GM21360 (cell line): Measurements from ENCODE around the gene CLIP4.

ENCODE experiments used
- ATAC-seq: cut with Tn5 transposase; IDR thresholded peaks from one replicate; pipeline ENCODE4 v1.9.1; 2021; ENCODE audit warnings: mild to moderate bottlenecking, moderate library complexity; ENCODE audit not compliant: unreplicated experiment

The CLIP4 gene

GRCh38 chr2:29130295-29130694 is 15.1 kb downstream of the CLIP4 start:
- ATAC-seq: peak; percentile 60

- no peak for ATAC-seq
Observed at GRCh38 chr2:29134933-29135332, 19.7 kb downstream of the CLIP4 start.

GRCh38 chr2:29139152-29139551 is 23.9 kb downstream of the CLIP4 start:
- no peak for ATAC-seq

- no peak for ATAC-seq
Observed at GRCh38 chr2:29139731-29140130, 24.5 kb downstream of the CLIP4 start.

- ATAC-seq: no peak
Observed at GRCh38 chr2:29143657-29144056, 28.4 kb downstream of the CLIP4 start.

- ATAC-seq: no peak
Observed at GRCh38 chr2:29146197-29146596, 31.0 kb downstream of the CLIP4 start.

- no peak for ATAC-seq
Observed at GRCh38 chr2:29147963-29148362, 32.7 kb downstream of the CLIP4 start.

GRCh38 chr2:29154610-29155009 is 39.4 kb downstream of the CLIP4 start:
- ATAC-seq: no peak

- no peak for ATAC-seq
Observed at GRCh38 chr2:29155578-29155977, 40.4 kb downstream of the CLIP4 start.

GRCh38 chr2:29157131-29157530 is 41.9 kb downstream of the CLIP4 start:
- ATAC-seq: no peak

GRCh38 chr2:29159125-29159524 is 43.9 kb downstream of the CLIP4 start:
- no peak for ATAC-seq

- ATAC-seq: no peak
Observed at GRCh38 chr2:29160184-29160583, 45.0 kb downstream of the CLIP4 start.

GRCh38 chr2:29162204-29162928 is 47.2 kb downstream of the CLIP4 start:
- no peak for ATAC-seq

- ATAC-seq: no peak
Observed at GRCh38 chr2:29164091-29164846, 49.1 kb downstream of the CLIP4 start.

- ATAC-seq: no peak
Observed at GRCh38 chr2:29165362-29166241, 50.4 kb downstream of the CLIP4 start.

- ATAC-seq: no peak
Observed at GRCh38 chr2:29166242-29167039, 51.2 kb downstream of the CLIP4 start.

GRCh38 chr2:29174937-29175336 is 59.7 kb downstream of the CLIP4 start:
- no peak for ATAC-seq

- ATAC-seq: no peak
Observed at GRCh38 chr2:29175338-29175737, 60.1 kb downstream of the CLIP4 start.

GRCh38 chr2:29182334-29182733 is 67.1 kb downstream of the CLIP4 start:
- ATAC-seq: no peak

GRCh38 chr2:29182920-29183319 is 67.7 kb downstream of the CLIP4 start:
- ATAC-seq: no peak

- ATAC-seq: no peak
Observed at GRCh38 chr2:29184531-29184930, 69.3 kb downstream of the CLIP4 start.
